H9 (cell line): ENCODE measurements around the gene XPC. TPM values are rescaled to one million over a fixed set of nuclear protein-coding genes. Genes with fewer than 3 reads are reported as not detected.

Experiments
- DNase-seq: peaks from one replicate; pipeline ENCODE4 v3.0.0-alpha.2; 2017
- H2AFZ ChIP-seq: one replicate; pipeline ENCODE4 v1.6.1; 2013; ENCODE audit warnings: mild to moderate bottlenecking, low read length, control low read depth, moderate library complexity
- H2AK5ac ChIP-seq: 2 replicates; pipeline ENCODE4 v1.6.1; 2013; ENCODE audit warnings: low read length, control low read depth, mixed read lengths; ENCODE audit not compliant: insufficient read length
- H2BK120ac ChIP-seq: one replicate; pipeline ENCODE4 v1.6.1; 2013; ENCODE audit warnings: low read depth, mild to moderate bottlenecking, low read length, control low read depth, inconsistent platforms; ENCODE audit not compliant: poor library complexity, severe bottlenecking
- H2BK12ac ChIP-seq: 2 replicates; pipeline ENCODE4 v1.6.1; 2013; ENCODE audit warnings: low read length, control low read depth, mixed read lengths, low read depth; ENCODE audit not compliant: insufficient read length
- H2BK15ac ChIP-seq: 2 replicates; pipeline ENCODE4 v1.6.1; 2013; ENCODE audit warnings: low read depth, low read length, control low read depth
- H2BK20ac ChIP-seq: one replicate; pipeline ENCODE4 v1.6.1; 2013; ENCODE audit warnings: low read depth, mild to moderate bottlenecking, low read length, control low read depth, inconsistent platforms; ENCODE audit not compliant: poor library complexity, severe bottlenecking
- H2BK5ac ChIP-seq: 2 replicates; pipeline ENCODE4 v1.6.1; 2013; ENCODE audit warnings: low read length, control low read depth, mixed read lengths; ENCODE audit not compliant: insufficient read length
- H3K14ac ChIP-seq: 2 replicates; pipeline ENCODE4 v1.6.1; 2013; ENCODE audit warnings: low read length, control low read depth; ENCODE audit not compliant: insufficient read depth
- H3K18ac ChIP-seq: 2 replicates; pipeline ENCODE4 v1.6.1; 2013; ENCODE audit warnings: low read depth, mild to moderate bottlenecking, mixed read lengths, low read length, control low read depth; ENCODE audit not compliant: insufficient read length
- H3K23ac ChIP-seq: 2 replicates; pipeline ENCODE4 v1.6.1; 2013; ENCODE audit warnings: low read length, control low read depth, mixed read lengths, low read depth; ENCODE audit not compliant: insufficient read length
- H3K23me2 ChIP-seq: 2 replicates; pipeline ENCODE4 v1.6.1; 2013; ENCODE audit warnings: low read depth, mild to moderate bottlenecking, mixed read lengths, low read length, control low read depth; ENCODE audit not compliant: insufficient read length, poor library complexity, severe bottlenecking
- H3K27ac ChIP-seq: 2 replicates; pipeline ENCODE4 v1.5.1; 2013; ENCODE audit warnings: low read length, control low read depth, mixed read lengths, low read depth; ENCODE audit not compliant: insufficient read length
- H3K27me3 ChIP-seq: 2 replicates; pipeline ENCODE4 v1.6.1; 2013; ENCODE audit warnings: low read length, control low read depth, inconsistent platforms; ENCODE audit not compliant: insufficient read depth
- H3K4ac ChIP-seq: 2 replicates; pipeline ENCODE4 v1.6.1; 2013; ENCODE audit warnings: low read depth, mild to moderate bottlenecking, control low read depth, inconsistent platforms, low read length, moderate library complexity
- H3K4me1 ChIP-seq: 2 replicates; pipeline ENCODE4 v1.6.1; 2013; ENCODE audit warnings: low read length, control low read depth, inconsistent platforms; ENCODE audit not compliant: insufficient read depth
- H3K4me2 ChIP-seq: 2 replicates; pipeline ENCODE4 v1.6.1; 2013; ENCODE audit warnings: low read length, control low read depth, mixed read lengths; ENCODE audit not compliant: insufficient read length, insufficient read depth
- H3K56ac ChIP-seq: 2 replicates; pipeline ENCODE4 v1.6.1; 2013; ENCODE audit warnings: low read depth, mild to moderate bottlenecking, mixed read lengths, low read length, control low read depth; ENCODE audit not compliant: insufficient read length
- H3K79me1 ChIP-seq: 2 replicates; pipeline ENCODE4 v1.6.1; 2013; ENCODE audit warnings: low read depth, mild to moderate bottlenecking, moderate library complexity, low read length, control low read depth, inconsistent platforms; ENCODE audit not compliant: insufficient read depth, poor library complexity, severe bottlenecking
- H3K79me2 ChIP-seq: 2 replicates; pipeline ENCODE4 v1.6.1; 2013; ENCODE audit warnings: low read length, control low read depth, inconsistent platforms; ENCODE audit not compliant: insufficient read depth
- H3K9ac ChIP-seq: 2 replicates; pipeline ENCODE4 v1.6.1; 2013; ENCODE audit warnings: low read length, control low read depth, mixed read lengths; ENCODE audit not compliant: insufficient read length; ENCODE audit errors: extremely low read depth
- H3K9me3 ChIP-seq: one replicate; pipeline ENCODE4 v1.6.1; 2013; ENCODE audit warnings: low read depth, low read length, inconsistent platforms; ENCODE audit not compliant: control insufficient read depth
- H3T11ph ChIP-seq: one replicate; pipeline ENCODE4 v1.6.1; 2013; ENCODE audit warnings: mild to moderate bottlenecking, low read length, control low read depth, inconsistent platforms
- H4K20me1 ChIP-seq: one replicate; pipeline ENCODE4 v1.6.1; 2013; ENCODE audit not compliant: control insufficient read depth, insufficient read length, insufficient read depth
- H4K5ac ChIP-seq: 2 replicates; pipeline ENCODE4 v1.6.1; 2013; ENCODE audit warnings: low read depth, mild to moderate bottlenecking, mixed read lengths, low read length, control low read depth; ENCODE audit not compliant: insufficient read length
- H4K8ac ChIP-seq: replicated peaks from 2 replicates; pipeline ENCODE4 v1.6.1; 2013; ENCODE audit warnings: low read length, control low read depth, mixed read lengths, low read depth; ENCODE audit not compliant: insufficient read length
- H4K91ac ChIP-seq: 2 replicates; pipeline ENCODE4 v1.6.1; 2013; ENCODE audit warnings: low read depth, mild to moderate bottlenecking, moderate library complexity, mixed read lengths, low read length, control low read depth; ENCODE audit not compliant: insufficient read length
- H3K27ac Mint-ChIP-seq, 3 experiments: 2 replicates in 2 of 3; 3 replicates in 1 of 3; pipeline ENCODE4 v1.8.0; 2020 to 2021; ENCODE audit warnings: mixed read lengths in 3 of 3, mild to moderate bottlenecking in 1 of 3, moderate library complexity in 1 of 3
- H3K27me3 Mint-ChIP-seq: 2 replicates; pipeline ENCODE4 v1.8.0; 2021; ENCODE audit warnings: low read depth, mild to moderate bottlenecking, moderate library complexity, mixed read lengths
- H3K36me3 Mint-ChIP-seq, 3 experiments: 2 replicates in 2 of 3; 3 replicates in 1 of 3; pipeline ENCODE4 v1.8.0; 2020 to 2021; ENCODE audit warnings: low read depth in 3 of 3, mixed read lengths in 3 of 3; ENCODE audit not compliant: insufficient read depth in 1 of 3
- H3K4me1 Mint-ChIP-seq, 2 experiments: 2 replicates each; pipeline ENCODE4 v1.8.0; 2020; ENCODE audit warnings: mixed read lengths in 2 of 2
- H3K4me3 Mint-ChIP-seq, 2 experiments: 2 replicates in 1 of 2; 3 replicates in 1 of 2; pipeline ENCODE4 v1.8.0; 2020 to 2021; ENCODE audit warnings: mild to moderate bottlenecking in 2 of 2, mixed read lengths in 2 of 2, moderate library complexity in 1 of 2
- H3K9me3 Mint-ChIP-seq, 2 experiments: 2 replicates in 1 of 2; 3 replicates in 1 of 2; pipeline ENCODE4 v1.8.0; 2020; ENCODE audit warnings: mild to moderate bottlenecking in 2 of 2, mixed read lengths in 2 of 2, moderate library complexity in 1 of 2
- CTCF ChIP-seq: fragments of 200-600 bp; sonication (generic); conservative IDR thresholded peaks from 3 replicates; pipeline ENCODE4 v1.8.0; 2021; ENCODE audit warnings: antibody characterized with exemption, mild to moderate bottlenecking
- WGBS: extraction: QIAGEN DNeasy Blood & Tissue Kit; methylation state at CpG from one replicate; pipeline ENCODE4 v1.1.7; 2013; ENCODE audit warnings: missing lambda C conversion rate, low lambda C conversion rate, mixed read lengths; ENCODE audit not compliant: insufficient read length; ENCODE audit errors: extremely low coverage; 5-methylcytosine and 5-hydroxymethylcytosine counted together
- total RNA-seq: library from RNA; stranded (reverse); gene quantifications from 2 replicates; pipeline ENCODE4 v1.2.1, GENCODE V29; 2021

Gene XPC
- total RNA-seq, 1 experiment from 2014 or later = 30.3 TPM

GRCh38 chr3:14129296-14129695 lies 49.1 kb downstream of the XPC start:
- no peak for DNase-seq
- Histone ChIP-seq H2BK20ac (no peak overlapping the region), H2AFZ (no peak overlapping the region), H3K27me3 (no peaks in the 10 kb centered on the region), H3K79me1 (peaks cover 9% of the 10 kb centered on the region), H3K4me2 (no peak overlapping the region), H2BK5ac (no peak overlapping the region), H4K91ac (no peak overlapping the region), H2BK12ac (no peak overlapping the region), H3K56ac (no peak overlapping the region), H2BK120ac (no peak overlapping the region), H4K20me1 (no peaks in the 10 kb centered on the region), H3K4ac (no peak overlapping the region), H3T11ph (no peak overlapping the region), H3K14ac (no peak overlapping the region), H2BK15ac (no peak overlapping the region), H3K79me2 (peaks cover 3% of the 10 kb centered on the region; the same call in 1 of the 2 replicates), H2AK5ac (no peak overlapping the region), H3K23ac (no peak overlapping the region), H3K18ac (no peak overlapping the region), H4K5ac (no peak overlapping the region), H3K4me1 (no peaks in the 10 kb centered on the region), H3K23me2 (peaks cover 7% of the 10 kb centered on the region), H3K9ac (no peak overlapping the region), H3K27ac (no peak overlapping the region), H4K8ac (no peak overlapping the region), H3K9me3 (no peaks in the 10 kb centered on the region)
- Mint-ChIP-seq H3K4me3 (no peak overlapping the region), H3K4me1 (peaks cover 6 to 11% of the 10 kb centered on the region in 2 experiments), H3K36me3 (peaks cover 29 to 66% (median 58%) of the 10 kb centered on the region in 3 experiments; a peak in 6 of 7 replicates), H3K9me3 (no peaks in the 10 kb centered on the region; a peak in 1 of 5 replicates), H3K27ac (peak overlapping the region in 1 of 3 experiments; percentile 11; a peak in 1 of 7 replicates), H3K27me3 (no peaks in the 10 kb centered on the region)
- no CpG with 5 or more reads among the region's 6 CpGs for WGBS
- no peak for TF ChIP-seq CTCF
